HepG2 (cell line): ENCODE results near the gene DSN1. TPM values are rescaled to one million over a fixed set of nuclear protein-coding genes. Genes with fewer than 3 reads are reported as not detected.
A peak's percentile ranks its signal among the peaks of the same experiment; 100 is the strongest.

Experiments used
- AHR ChIP-seq: IDR thresholded peaks from 2 replicates; pipeline ENCODE4 v1.6.1; 2018; ENCODE audit warnings: missing genetic modification reagents, missing compliant biosample characterization
- ATAD3A ChIP-seq: sonication (generic); formaldehyde crosslinking; IDR thresholded peaks from 2 replicates; pipeline ENCODE4 v1.4.0; 2020; ENCODE audit warnings: missing genetic modification reagents
- BORCS8-MEF2B ChIP-seq: sonication (generic); formaldehyde crosslinking; IDR thresholded peaks from 2 replicates; pipeline ENCODE4 v1.8.0; 2022; ENCODE audit warnings: mild to moderate bottlenecking, missing genetic modification reagents
- CREM ChIP-seq, 2 experiments: sonication (generic) in 1 of 2; formaldehyde crosslinking in 1 of 2; IDR thresholded peaks; 2 replicates each; pipeline versions ENCODE4 v1.4.0 to v1.6.1; 2016 to 2020; ENCODE audit warnings: antibody characterized with exemption in 1 of 2, mild to moderate bottlenecking in 1 of 2, missing genetic modification reagents in 1 of 2
- GATA4 ChIP-seq: sonication (generic); IDR thresholded peaks from 2 replicates; pipeline ENCODE4 v1.6.1; 2016; ENCODE audit warnings: antibody characterized with exemption, low read depth, borderline replicate concordance
- HMG20A ChIP-seq: IDR thresholded peaks from 2 replicates; pipeline ENCODE4 v1.6.1; 2016; ENCODE audit warnings: borderline replicate concordance
- HNF4A ChIP-seq: sonication (generic); formaldehyde crosslinking; IDR thresholded peaks from 2 replicates; pipeline ENCODE4 v1.4.0; 2020; ENCODE audit warnings: missing genetic modification reagents
- HNF4G ChIP-seq, 2 experiments: sonication (generic) in 1 of 2; formaldehyde crosslinking in 1 of 2; IDR thresholded peaks; 2 replicates each; pipeline versions ENCODE4 v1.4.0 to v1.6.1; 2011 to 2020; ENCODE audit warnings: borderline replicate concordance in 2 of 2, low read depth in 2 of 2, mild to moderate bottlenecking in 2 of 2, low read length in 1 of 2, missing genetic modification reagents in 1 of 2, moderate library complexity in 1 of 2
- HOXA3 ChIP-seq: sonication (generic); formaldehyde crosslinking; IDR thresholded peaks from 2 replicates; pipeline ENCODE4 v1.5.0; 2020; ENCODE audit warnings: missing genetic modification reagents
- KLF9 ChIP-seq: IDR thresholded peaks from 2 replicates; pipeline ENCODE4 v1.6.1; 2016; ENCODE audit warnings: low read depth
- MEF2D ChIP-seq: sonication (generic); formaldehyde crosslinking; IDR thresholded peaks from 2 replicates; pipeline ENCODE4 v1.5.1; 2020; ENCODE audit warnings: mild to moderate bottlenecking, missing genetic modification reagents
- MIER3 ChIP-seq: IDR thresholded peaks from 2 replicates; pipeline ENCODE4 v1.6.1; 2016; ENCODE audit warnings: missing compliant biosample characterization, borderline replicate concordance
- MYC ChIP-seq: sonication (generic); formaldehyde crosslinking; IDR thresholded peaks from 2 replicates; pipeline ENCODE4 v1.9.0; 2021; ENCODE audit warnings: missing genetic modification reagents, borderline replicate concordance
- MZF1 ChIP-seq: sonication (generic); formaldehyde crosslinking; IDR thresholded peaks from 2 replicates; pipeline ENCODE4 v1.8.1; 2023; ENCODE audit warnings: mild to moderate bottlenecking, missing genetic modification reagents, borderline replicate concordance
- NR2F2 ChIP-seq: IDR thresholded peaks from 2 replicates; pipeline ENCODE4 v1.6.1; 2012; ENCODE audit warnings: low read depth, inconsistent platforms, borderline replicate concordance
- SALL2 ChIP-seq: sonication (generic); formaldehyde crosslinking; IDR thresholded peaks from 2 replicates; pipeline ENCODE4 v1.8.1; 2023; ENCODE audit warnings: mild to moderate bottlenecking, missing genetic modification reagents, inconsistent platforms
- SP4 ChIP-seq: sonication (generic); formaldehyde crosslinking; IDR thresholded peaks from 2 replicates; pipeline ENCODE4 v1.8.1; 2023; ENCODE audit warnings: mild to moderate bottlenecking, missing genetic modification reagents
- TBL1XR1 ChIP-seq: fragments of 150-350 bp; IDR thresholded peaks from 2 replicates; pipeline ENCODE4 v1.6.1; 2014; ENCODE audit warnings: borderline replicate concordance, low read length; ENCODE audit not compliant: partially characterized antibody
- TEAD2 ChIP-seq: sonication (generic); formaldehyde crosslinking; IDR thresholded peaks from 2 replicates; pipeline ENCODE4 v1.9.0; 2021; ENCODE audit warnings: missing genetic modification reagents
- ZBTB4 ChIP-seq: sonication (generic); formaldehyde crosslinking; IDR thresholded peaks from 2 replicates; pipeline ENCODE4 v1.4.0; 2020; ENCODE audit warnings: missing genetic modification reagents, mild to moderate bottlenecking, borderline replicate concordance
- ZFP1 ChIP-seq: IDR thresholded peaks from 2 replicates; pipeline ENCODE4 v1.6.1; 2016
- ZNF225 ChIP-seq: sonication (generic); formaldehyde crosslinking; IDR thresholded peaks from 2 replicates; pipeline ENCODE4 v1.4.0; 2020; ENCODE audit warnings: mild to moderate bottlenecking, missing genetic modification reagents
- ZNF230 ChIP-seq: sonication (generic); formaldehyde crosslinking; IDR thresholded peaks from 2 replicates; pipeline ENCODE4 v1.4.0; 2020; ENCODE audit warnings: mild to moderate bottlenecking, missing genetic modification reagents
- ZNF563 ChIP-seq: sonication (generic); formaldehyde crosslinking; IDR thresholded peaks from 2 replicates; pipeline ENCODE4 v1.8.0; 2022; ENCODE audit warnings: mild to moderate bottlenecking, moderate library complexity, missing genetic modification reagents
- ZNF691 ChIP-seq: sonication (generic); formaldehyde crosslinking; IDR thresholded peaks from 2 replicates; pipeline ENCODE4 v1.4.0; 2020; ENCODE audit warnings: missing genetic modification reagents, low read depth, mild to moderate bottlenecking, borderline replicate concordance
- ZSCAN5A ChIP-seq: sonication (generic); formaldehyde crosslinking; IDR thresholded peaks from 2 replicates; pipeline ENCODE4 v1.8.0; 2022; ENCODE audit warnings: mild to moderate bottlenecking, missing genetic modification reagents, borderline replicate concordance
- polyA plus RNA-seq, 8 experiments: library from polyadenylated mRNA; depleted of rRNA in 3 of 8; stranded (reverse) in 7 of 8; unstranded in 1 of 8; fragments of >200 nt; fragmentation: Illumina TruSeq in 4 of 8; extraction: Trizol in 4 of 8; gene quantifications; 2 replicates each; pipeline versions ENCODE4 v1.2.1 to v1.2.3, GENCODE V29; 2011 to 2016; ENCODE audit warnings: low read depth in 4 of 8, missing spikeins in 1 of 8, mixed read lengths in 1 of 8; ENCODE audit not compliant: insufficient read depth in 1 of 8
- total RNA-seq, 5 experiments: library from RNA; depleted of rRNA; stranded (reverse); fragments of >200 nt; fragmentation: Illumina TruSeq; extraction: Trizol; gene quantifications; 2 replicates each; pipeline ENCODE4 v1.2.3, GENCODE V29; 2016; ENCODE audit warnings: low read depth in 1 of 5

The DSN1 gene
- total and polyA plus RNA-seq, 2 of the 13 experiments (the other 11 are each of a cell fraction or from before 2014, with no cell fraction given): 18.7 to 53.7 TPM

GRCh38 chr20:36745927-36746659 is 27.5 kb downstream of the DSN1 start, which contains the start of gene NDRG3 (continued):
- TF ChIP-seq ZBTB4 (0 out of 2 replicates have a peak, but pooled peaks have one; percentile 11), SP4 (no peak; the same call in 1 of the 2 replicates), ZFP1 (CRISPR knock-in tag) (no peak), AHR (no peak), HNF4A (CRISPR knock-in tag) (no peak), KLF9 (CRISPR knock-in tag) (no peak), ZNF225 (CRISPR knock-in tag) (no peak; the same call in 1 of the 2 replicates), MZF1 (CRISPR knock-in tag) (no peak), HOXA3 (CRISPR knock-in tag) (peak; percentile 98), ZNF563 (no peak), HNF4G (IDR thresholded peaks at IDR 0.05; ENCODE audit: borderline replicate concordance, low read depth, low read length) (0 out of 2 replicates have a peak, but pooled peaks have one; percentile 14), HNF4G (CRISPR knock-in tag; IDR thresholded peaks at IDR 0.05; ENCODE audit: borderline replicate concordance, low read depth) (no peak), GATA4 (peak; percentile 64; the same call in 1 of the 2 replicates), ZSCAN5A (CRISPR knock-in tag) (no peak), TEAD2 (CRISPR knock-in tag) (no peak), CREM (IDR thresholded peaks at IDR 0.05) (0 out of 2 replicates have a peak, but pooled peaks have one; percentile 21), CREM (CRISPR knock-in tag; IDR thresholded peaks at IDR 0.05) (no peak), NR2F2 (no peak), MIER3 (CRISPR knock-in tag) (peak; percentile 15; the same call in 1 of the 2 replicates), ZNF230 (0 out of 2 replicates have a peak, but pooled peaks have one; percentile 72), MYC (CRISPR knock-in tag) (peak; percentile 46), BORCS8-MEF2B (no peak), SALL2 (peak; percentile 89), ATAD3A (CRISPR knock-in tag) (no peak), ZNF691 (CRISPR knock-in tag) (peak; percentile 93), HMG20A (CRISPR knock-in tag) (no peak), MEF2D (CRISPR knock-in tag) (no peak), TBL1XR1 (no peak)
